GM12878 (cell line): ENCODE data around the gene FAM120B.

Source experiments
- POLR2A ChIP-seq: IDR thresholded peaks from 2 replicates; pipeline ENCODE4 v1.6.1; 2011; ENCODE audit warnings: low read depth, mild to moderate bottlenecking, low read length
- TAF1 ChIP-seq: IDR thresholded peaks from 2 replicates; pipeline ENCODE4 v1.6.1; 2011; ENCODE audit warnings: mild to moderate bottlenecking, low read depth, low read length, borderline replicate concordance
- TF ChIP-seq, protein P1 (sequence below): IDR thresholded peaks from 2 replicates; pipeline ENCODE4 v1.6.1; 2012; ENCODE audit warnings: low read depth, low read length, improper control_type of control experiment

GRCh38 chr6:170345662-170346061, 39.1 kb downstream of the FAM120B start:
- TF ChIP-seq, protein P1, sequence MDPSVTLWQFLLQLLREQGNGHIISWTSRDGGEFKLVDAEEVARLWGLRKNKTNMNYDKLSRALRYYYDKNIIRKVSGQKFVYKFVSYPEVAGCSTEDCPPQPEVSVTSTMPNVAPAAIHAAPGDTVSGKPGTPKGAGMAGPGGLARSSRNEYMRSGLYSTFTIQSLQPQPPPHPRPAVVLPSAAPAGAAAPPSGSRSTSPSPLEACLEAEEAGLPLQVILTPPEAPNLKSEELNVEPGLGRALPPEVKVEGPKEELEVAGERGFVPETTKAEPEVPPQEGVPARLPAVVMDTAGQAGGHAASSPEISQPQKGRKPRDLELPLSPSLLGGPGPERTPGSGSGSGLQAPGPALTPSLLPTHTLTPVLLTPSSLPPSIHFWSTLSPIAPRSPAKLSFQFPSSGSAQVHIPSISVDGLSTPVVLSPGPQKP: no peak
- TF ChIP-seq POLR2A (no peak), TAF1 (no peak)
